Measurements from ENCODE around the gene SERINC5. TPM values are rescaled to one million over a fixed set of nuclear protein-coding genes. Genes with fewer than 3 reads are reported as not detected.

The SERINC5 gene
- total RNA-seq, 1 donor from 2014 or later: 23.7 TPM

- DNase-seq (ENCODE audit: low read depth): no peak
Observed at GRCh38 chr5:80068775-80069174, 187.1 kb downstream of the SERINC5 start.

DNA sequence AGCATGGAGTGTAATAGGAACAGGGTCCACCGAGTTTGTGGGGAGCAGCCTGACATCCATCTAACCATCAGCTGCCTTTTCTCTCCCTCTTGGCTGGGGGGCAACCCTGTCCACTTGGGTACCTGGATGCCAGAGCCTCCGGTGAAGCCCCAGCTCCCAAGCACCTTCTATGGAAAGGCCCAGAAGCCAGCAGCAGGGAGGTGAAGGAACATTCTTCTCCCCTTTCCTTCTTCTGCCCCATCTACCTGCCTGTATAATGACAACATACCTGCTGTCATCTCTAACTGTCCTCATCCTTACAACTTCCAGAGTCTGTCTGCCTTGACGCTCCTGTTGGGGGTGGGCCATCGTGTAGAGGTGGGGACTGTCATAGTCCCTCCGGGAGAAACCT, 187.6 kb downstream of the SERINC5 start:
- DNase-seq (ENCODE audit: low read depth): no peak

GRCh38 chr5:80067531-80068245, 188.2 kb downstream of the SERINC5 start:
- no peak for DNase-seq (ENCODE audit: low read depth)

- DNase-seq (ENCODE audit: low read depth): no peak
Observed at GRCh38 chr5:80067016-80067415, 188.8 kb downstream of the SERINC5 start.

DNA sequence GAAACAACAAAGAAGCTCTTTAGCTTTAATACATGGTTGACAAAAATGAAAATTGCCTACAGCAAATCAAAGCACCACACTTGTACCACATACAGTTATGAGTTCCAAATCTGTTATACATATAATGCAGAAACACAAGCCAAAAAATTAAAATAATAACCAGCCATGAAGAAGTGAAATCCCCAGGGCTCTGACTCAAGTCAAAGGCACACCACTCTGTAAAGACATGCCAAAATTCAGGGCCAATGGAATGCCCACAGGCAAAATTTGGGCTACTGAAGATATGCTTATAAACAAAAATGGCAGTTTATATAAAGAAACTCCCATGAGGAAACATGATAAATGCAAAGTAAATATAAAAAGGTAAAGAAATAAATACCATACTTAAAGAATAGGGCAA, 191.7 kb downstream of the SERINC5 start:
- DNase-seq (ENCODE audit: low read depth): no peak

Other genes starting within 250 kb of the SERINC5 start
- gene THBS4, start 220.7 kb downstream of the SERINC5 start, total RNA-seq: 0.55 and 0.87 TPM in 2 replicates
- gene SPZ1, start 64.0 kb upstream of the SERINC5 start, total RNA-seq: not detected in 2 replicates
- 23.1 and 69.6 TPM in 2 replicates for gene ZFYVE16, start 152.0 kb upstream of the SERINC5 start, total RNA-seq
- 0.69 and 7.1 TPM in 2 replicates for gene FAM151B, start 232.1 kb upstream of the SERINC5 start, total RNA-seq

Data from renal cortical epithelial cell (primary cell).